ENCODE measurements around the gene MUS81. TPM values are rescaled to one million over a fixed set of nuclear protein-coding genes. Genes with fewer than 3 reads are reported as not detected.

The MUS81 gene
- total and polyA plus RNA-seq, 10 of the 15 experiments (the other 5 are each of a cell fraction or from before 2014, with no cell fraction given): 11.8 to 76.1 (median 48.4) TPM

DNA sequence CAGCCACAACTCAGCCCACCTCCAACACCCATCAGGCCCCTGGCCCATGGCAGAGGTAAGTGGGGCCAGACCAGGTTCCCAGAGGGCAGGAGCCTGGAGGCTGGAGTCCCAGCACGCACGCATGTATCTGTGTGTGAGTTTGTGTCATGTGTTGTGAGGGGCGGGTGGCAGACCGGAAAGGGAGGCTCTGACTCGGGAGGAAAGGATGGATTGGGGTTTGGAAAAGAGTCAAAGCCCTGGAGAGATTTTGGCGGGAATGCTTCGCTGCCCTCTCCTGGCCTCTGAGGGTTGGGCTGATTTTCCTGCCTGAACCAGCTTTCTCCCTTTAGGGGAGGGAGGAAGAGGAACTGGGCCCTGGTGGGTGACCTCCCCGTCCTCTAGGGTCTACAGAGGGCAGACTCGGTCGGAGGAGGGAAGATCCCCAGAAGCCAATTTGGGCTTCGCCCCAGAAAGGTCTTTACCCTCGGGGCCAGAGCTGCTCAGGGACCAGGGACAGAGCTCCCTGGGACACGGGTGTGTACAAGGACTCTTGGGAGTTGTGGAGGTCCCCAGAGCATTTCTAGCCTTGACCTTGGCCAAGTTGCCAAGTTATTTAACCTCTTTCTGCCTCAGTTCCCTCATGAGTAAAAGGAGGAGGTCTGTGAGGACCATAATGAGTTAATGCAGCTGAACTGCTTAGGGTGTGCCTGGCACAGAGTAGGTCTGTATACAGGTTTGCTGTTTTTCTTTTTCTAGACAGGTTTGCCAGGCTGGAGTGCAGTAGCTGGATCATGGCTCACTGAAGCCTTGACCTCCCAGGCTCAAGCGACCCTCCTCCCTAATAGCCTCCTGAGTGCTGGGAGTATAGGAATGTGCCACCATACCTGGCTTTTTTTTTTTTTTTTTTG is 51.7 kb downstream of the MUS81 start (continued):
- TF ChIP-seq IKZF2 (IDR thresholded peaks at IDR 0.05) (peak; percentile 54 to 58; a peak in 3 of 4 replicates), EGR1 (IDR thresholded peaks at IDR 0.05; ENCODE audit: borderline replicate concordance in 1 of 2, low read depth in 2 of 2, low read length in 2 of 2) (no peak), SMAD1 (IDR thresholded peaks at IDR 0.05; ENCODE audit: low read depth, partially characterized antibody) (no peak), CTCF (IDR thresholded peaks at IDR 0.05 in 2 of 3, conservative IDR thresholded peaks at IDR 0.05 in 1 of 3; ENCODE audit: control insufficient read depth in 2 of 3, extremely low read depth in 1 of 3, insufficient read depth in 1 of 3, low read depth in 3 of 3, low read length in 3 of 3) (peak in 2 of 3 experiments; percentile 26 to 37; a peak in 3 of 6 replicates), MAX (IDR thresholded peaks at IDR 0.05; ENCODE audit: low read depth, low read length) (no peak), NR2F1 (conservative IDR thresholded peaks at IDR 0.05) (peak; percentile 81), GABPA (IDR thresholded peaks at IDR 0.05; ENCODE audit: low read depth) (no peak), ESRRA (IDR thresholded peaks at IDR 0.05; ENCODE audit: low read length) (0 out of 2 replicates have a peak, but pooled peaks have one; percentile 37)
- TF ChIP-seq, protein P1, sequence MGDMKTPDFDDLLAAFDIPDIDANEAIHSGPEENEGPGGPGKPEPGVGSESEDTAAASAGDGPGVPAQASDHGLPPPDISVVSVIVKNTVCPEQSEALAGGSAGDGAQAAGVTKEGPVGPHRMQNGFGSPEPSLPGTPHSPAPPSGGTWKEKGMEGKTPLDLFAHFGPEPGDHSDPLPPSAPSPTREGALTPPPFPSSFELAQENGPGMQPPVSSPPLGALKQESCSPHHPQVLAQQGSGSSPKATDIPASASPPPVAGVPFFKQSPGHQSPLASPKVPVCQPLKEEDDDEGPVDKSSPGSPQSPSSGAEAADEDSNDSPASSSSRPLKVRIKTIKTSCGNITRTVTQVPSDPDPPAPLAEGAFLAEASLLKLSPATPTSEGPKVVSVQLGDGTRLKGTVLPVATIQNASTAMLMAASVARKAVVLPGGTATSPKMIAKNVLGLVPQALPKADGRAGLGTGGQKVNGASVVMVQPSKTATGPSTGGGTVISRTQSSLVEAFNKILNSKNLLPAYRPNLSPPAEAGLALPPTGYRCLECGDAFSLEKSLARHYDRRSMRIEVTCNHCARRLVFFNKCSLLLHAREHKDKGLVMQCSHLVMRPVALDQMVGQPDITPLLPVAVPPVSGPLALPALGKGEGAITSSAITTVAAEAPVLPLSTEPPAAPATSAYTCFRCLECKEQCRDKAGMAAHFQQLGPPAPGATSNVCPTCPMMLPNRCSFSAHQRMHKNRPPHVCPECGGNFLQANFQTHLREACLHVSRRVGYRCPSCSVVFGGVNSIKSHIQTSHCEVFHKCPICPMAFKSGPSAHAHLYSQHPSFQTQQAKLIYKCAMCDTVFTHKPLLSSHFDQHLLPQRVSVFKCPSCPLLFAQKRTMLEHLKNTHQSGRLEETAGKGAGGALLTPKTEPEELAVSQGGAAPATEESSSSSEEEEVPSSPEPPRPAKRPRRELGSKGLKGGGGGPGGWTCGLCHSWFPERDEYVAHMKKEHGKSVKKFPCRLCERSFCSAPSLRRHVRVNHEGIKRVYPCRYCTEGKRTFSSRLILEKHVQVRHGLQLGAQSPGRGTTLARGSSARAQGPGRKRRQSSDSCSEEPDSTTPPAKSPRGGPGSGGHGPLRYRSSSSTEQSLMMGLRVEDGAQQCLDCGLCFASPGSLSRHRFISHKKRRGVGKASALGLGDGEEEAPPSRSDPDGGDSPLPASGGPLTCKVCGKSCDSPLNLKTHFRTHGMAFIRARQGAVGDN (IDR thresholded peaks at IDR 0.05): 0 out of 2 replicates have a peak, but pooled peaks have one; percentile 21
